HG03064 (cell line): ENCODE results near the gene EGFL7.

ENCODE experiments used
- ATAC-seq: cut with Tn5 transposase; IDR thresholded peaks from one replicate; pipeline ENCODE4 v1.9.1; 2021; ENCODE audit warnings: low read depth; ENCODE audit not compliant: unreplicated experiment

Gene EGFL7

DNA sequence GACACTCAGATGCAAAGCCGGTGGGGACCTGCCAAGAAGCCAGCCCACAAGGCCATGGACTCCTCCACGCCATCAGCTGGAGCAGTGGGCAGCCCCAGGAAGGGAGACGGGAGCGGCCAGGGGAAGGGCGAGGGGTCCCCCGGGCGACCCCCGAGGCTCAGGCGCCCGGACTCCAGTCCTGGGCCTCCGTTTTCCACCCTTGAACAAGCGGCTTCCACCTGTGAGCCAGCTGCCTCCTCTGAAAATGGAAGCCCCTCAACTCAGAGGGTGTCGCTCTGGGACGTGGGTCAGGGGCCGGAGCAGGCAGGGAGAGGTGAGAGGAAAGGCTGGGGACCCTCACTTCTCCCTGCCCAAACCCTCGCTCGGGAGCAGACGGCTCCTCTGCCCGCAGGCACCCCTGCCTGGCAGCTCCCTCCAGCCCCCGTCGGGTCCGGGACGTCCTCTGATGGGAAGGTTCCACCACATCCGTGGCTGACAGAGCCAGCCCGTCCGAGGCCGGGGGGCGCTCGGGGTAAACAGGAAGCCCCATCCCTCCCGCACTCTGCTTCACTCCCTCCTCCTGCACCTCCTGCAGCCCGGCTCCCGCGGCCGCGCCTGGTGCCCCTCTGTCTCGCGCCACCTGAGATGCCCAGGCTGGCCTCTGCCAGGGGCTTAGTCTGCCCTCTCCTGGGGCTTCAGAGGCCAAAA, 3.7 kb upstream of the EGFL7 start:
- no peak for ATAC-seq

DNA sequence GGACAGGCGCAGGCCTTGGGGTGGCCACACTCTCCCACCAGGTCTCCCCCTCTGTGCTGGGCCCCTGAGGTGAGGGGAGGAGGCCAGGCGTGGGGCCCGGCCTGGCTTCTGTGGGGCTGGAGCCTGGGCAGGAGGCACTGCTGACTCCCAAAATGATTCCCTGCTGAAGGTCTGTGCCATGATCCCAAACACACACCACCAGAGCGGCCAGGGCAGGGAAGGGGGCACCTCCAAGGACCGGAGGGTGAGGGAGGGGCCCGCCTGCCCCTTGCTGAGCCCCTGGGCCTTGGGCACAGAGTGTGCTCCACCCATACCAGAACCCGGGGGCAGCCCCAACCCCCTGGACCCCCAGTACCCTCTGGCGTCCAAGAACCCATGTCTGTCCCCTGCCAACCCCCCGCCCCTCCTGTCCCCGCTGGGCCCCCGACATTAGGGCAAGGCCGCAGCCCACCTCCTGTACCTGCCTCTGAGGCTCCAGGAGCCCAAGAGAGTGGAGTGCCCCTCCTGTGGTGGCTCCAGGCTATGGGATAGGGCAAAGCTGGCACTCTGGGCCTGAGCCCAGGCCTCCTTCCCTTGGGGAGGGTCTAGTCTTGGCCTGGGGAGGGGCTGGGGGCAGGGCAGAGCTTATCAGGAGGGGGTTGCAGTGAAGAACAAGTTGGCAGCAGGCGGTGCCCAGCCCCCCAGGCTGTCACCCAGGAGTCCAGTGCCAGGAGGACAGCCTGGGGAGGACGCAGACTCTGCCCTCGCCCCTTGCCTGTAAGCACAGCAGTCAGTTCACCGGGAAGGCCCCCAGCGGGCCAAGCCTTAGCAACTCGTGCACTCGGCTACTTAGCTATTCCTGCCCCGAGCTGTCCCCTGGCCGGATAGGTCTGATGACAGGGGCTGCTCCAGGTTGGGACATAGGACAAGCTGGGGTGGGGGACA, 2.6 kb upstream of the EGFL7 start:
- no peak for ATAC-seq

DNA sequence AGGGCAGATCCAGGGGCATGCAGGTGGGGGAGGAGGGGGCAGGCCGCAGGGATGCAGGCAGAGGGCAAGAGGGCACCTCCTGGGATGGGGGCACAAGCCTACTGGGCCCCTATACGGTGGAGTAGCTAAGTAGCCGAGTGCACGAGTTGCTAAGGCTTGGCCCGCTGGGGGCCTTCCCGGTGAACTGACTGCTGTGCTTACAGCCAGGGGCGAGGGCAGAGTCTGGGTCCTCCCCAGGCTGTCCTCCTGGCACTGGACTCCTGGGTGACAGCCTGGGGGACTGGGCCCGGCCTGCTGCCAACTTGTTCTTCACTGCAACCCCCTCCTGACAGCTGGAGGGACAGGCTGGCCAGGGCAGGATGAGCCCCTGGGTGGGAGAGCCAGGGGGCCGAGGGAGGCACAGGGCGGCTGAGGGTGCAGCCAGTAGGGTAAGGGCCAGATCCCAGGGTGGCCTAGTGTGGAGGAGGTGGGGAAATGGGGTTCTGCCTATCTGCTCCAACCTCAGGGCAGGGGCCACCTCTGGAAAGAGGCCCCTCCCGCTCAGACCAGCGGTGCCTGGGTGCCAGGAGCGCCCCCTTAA, 1.7 kb upstream of the EGFL7 start:
- no peak for ATAC-seq

DNA sequence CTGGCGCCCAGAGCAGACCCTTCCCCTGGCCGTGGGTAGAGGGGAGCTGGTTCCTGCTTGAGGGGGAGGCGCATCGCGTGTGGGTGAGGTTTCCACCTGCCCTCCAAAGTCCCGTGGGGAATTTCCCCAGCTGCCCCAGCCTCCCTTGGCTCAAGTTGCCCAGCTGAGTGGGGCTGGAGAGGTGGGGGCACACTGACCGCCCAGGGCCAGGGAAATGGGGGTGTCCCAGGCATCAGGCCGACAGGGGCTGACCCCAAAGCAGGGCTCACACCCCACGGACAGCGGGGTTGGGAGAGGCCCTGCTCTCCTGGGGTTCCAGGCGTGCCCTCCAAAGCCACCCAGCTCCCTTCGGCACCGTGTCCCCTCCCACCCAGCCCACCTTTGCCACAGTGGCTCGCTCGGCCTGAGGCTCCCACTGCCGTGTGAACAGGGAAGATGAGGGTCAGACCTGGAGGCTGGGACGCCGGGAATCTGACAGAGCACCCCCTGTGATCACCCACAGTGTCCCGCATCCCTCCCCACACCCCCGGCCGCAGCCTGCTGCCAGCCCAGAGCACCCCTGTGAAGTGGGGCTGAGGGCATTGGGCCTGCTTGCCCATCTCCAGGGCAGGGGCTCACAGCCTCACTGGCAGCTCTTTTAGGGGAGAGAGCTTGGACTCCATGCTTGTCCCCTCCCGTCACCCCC, 933 bp upstream of the EGFL7 start:
- no peak for ATAC-seq

DNA sequence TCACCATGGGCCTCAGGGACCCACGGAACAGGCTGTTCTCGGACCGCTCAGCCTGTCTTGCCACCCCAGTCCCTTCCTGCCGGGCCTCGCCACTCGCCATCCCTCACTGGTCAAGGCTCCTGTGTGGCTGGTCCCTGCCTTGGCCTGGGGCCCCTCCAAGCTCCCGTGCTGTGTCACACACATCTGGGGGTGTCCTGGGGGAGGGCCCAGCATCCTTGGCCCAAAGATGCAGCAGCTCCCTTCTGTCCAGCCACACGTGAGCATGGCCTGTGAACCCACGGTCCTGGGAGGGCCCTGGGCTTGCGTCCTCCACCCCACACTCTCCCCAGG, 425 bp upstream of the EGFL7 start:
- ATAC-seq, result no peak

DNA sequence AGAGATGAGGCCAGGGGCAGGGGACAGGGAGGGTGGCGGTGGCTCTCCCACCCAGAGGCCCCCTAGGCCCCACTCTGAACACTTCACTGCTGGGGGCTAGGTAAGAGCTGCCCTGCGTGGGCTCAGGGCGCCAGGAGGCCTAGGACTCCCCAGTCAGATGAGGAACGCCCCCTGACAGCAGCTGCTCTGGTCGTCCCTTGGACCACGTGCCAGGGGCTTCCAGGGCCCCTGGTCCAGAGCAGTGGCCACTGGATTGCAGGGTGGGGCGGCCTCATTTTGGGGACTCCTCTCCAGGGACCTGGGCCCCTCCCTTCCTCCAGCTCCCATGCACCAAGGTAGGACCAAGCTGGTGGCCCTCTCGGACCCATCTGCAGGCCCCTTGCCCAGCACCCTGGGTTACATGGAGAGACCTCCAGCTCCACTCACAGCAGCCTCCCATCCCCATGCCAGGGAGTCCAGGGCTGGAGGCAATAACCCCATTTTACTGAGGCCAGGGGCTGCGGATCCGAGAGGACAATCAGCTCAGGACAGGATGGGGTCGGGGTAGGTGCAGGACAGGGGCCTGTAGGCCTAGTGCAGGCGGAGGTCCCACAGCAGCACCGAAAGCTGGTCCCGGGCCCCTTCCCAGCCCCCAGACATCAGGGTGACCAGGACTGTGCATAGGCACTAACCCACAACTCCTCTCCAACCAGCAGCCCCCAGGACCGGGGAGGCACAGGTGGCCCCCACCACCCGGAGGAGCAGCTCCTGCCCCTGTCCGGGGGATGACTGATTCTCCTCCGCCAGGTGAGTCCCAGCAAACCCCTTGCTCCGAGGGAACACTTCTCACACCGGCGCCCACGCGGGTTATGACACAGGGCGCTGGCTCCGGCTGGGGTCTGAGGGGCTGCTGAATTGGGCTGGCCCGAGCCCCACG, 1.5 kb downstream of the EGFL7 start:
- no peak for ATAC-seq

DNA sequence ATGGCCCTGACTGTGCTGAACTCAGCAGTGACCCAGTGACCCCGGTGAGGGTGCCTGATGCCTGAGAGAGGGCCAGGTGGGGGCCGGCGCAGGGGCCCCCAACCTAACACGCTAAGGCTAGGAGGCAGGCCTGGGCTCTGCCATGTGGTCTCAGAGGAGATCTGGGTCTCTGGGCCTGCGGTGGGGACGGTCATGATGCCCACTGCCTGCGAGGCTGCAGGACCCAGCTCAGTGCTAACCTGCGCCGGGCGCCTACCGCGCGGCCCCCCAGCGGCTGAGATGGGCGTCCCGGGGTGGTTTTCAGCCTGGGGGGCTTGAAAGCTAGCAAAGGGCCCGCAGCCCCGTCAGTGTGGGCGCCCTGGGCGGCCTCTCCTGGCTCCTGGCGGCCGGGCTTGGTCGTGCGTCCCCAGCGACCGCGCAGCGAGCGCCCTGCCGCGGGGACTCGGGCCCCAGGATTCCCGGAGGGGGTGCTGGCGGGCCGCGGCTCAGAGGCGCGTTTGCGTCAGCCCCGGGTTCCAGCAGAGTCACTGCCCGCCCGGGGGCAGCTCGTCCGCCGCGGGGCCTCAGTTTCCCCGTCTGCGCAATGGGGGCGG, 2.5 kb downstream of the EGFL7 start:
- ATAC-seq, result no peak

DNA sequence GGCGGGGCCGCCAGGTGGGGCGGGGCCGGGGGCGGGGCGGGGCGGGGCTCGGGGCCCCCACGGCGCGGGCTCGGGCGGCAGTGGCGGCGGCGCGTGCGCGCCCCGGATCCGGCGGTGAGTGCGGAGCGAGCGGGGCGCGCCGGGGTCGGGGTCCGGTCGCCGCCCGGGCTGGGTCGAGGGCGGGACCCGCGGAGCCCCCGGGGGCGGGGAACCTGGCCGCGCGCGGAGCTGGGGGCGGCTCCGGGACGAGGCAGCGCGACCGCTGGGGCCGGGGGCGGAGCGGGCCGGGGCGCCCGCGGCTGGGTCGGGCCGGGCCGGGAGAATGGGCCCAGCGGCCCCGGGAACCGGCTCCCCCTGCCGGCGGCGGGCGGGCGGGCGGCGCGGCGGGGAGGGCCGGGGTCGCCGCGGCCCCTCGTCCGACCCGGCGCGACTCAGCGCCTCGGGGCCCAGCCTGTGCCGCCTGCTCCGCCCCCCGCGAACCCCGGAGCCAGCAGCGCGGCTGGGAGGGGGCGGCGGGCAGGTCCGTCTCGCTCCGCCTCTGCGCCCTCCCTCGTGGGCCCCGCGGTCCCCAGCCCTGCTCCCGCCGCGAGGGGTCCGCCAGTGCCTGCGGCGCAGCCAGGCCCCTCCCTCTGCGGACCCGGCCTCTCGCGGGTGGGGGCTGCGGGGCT, 3.1 kb downstream of the EGFL7 start:
- no peak for ATAC-seq

DNA sequence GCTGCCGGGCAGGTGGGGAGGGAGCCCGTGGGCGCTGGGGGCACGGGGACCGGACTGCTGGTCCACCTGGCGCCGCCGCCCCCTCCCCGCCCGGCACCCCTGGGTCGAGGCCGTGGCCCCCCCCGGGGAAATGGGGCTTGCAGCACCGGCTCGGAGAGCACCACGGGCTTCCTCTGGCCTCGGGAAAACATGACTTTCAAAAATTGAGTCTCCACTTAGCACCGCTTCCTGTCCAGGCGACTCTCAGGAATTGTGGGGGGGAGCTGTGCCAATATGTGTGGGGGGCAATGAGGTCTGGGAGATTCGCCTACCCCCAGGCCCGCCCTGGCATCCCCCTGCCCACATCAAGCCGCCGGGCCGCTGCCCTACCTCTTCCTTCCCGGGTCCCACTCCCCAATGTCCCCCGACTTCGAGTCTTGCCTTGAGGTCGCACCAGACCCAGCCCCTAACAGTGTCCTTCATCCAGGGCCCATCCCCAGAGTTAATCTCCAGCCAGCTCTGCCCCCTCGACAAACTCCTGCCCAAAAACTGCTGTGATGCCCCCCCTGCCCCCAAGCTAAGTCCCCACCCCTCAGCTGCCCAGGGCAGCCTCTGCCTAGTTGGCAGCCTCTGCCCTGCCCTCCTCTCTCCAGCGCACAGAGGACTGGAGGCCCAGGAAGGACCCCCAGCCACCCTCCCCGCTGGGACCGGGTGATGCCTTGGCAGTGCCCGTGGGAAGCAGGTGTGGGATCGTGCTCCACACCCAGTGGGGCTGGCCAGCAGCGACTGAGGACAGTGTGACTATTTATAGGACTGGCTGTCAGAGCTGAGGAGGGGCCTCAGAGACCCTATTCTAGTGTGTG, 3.9 kb downstream of the EGFL7 start:
- no peak for ATAC-seq

DNA sequence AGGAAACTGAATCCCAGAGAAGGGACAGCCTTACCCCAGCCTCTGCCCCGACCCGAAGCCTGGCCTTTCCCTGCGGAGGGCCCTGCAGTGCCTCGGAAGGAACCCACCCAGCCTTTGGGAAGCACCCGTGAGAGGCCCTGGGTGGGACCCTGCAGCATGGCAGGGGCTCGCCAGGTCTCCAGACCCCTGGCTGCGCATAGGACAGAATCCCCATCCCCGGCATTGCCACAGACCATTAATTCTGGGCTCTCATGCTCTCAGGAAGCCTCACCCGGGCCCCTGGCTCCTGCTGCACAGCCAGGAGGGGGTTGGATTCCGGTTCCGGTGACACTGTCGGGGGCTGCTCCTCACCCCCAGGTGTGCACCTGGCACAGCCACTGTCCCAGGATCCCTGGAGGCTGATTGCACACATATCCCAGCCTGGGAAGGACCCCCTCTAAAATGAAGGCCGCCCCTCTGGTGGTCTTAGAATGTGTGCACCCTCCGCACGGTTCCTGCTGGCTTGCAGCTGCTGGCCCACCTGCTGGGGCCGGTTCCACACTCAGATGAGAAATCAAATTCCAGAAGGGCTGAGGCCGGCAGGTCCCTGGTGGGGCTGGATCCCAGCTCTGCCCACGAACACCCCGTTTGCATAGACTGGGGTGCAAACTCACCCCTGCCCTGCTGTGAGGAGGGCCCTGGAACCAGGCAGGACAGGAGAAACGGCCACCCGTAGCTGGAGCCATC, 4.7 kb downstream of the EGFL7 start:
- ATAC-seq, result no peak

DNA sequence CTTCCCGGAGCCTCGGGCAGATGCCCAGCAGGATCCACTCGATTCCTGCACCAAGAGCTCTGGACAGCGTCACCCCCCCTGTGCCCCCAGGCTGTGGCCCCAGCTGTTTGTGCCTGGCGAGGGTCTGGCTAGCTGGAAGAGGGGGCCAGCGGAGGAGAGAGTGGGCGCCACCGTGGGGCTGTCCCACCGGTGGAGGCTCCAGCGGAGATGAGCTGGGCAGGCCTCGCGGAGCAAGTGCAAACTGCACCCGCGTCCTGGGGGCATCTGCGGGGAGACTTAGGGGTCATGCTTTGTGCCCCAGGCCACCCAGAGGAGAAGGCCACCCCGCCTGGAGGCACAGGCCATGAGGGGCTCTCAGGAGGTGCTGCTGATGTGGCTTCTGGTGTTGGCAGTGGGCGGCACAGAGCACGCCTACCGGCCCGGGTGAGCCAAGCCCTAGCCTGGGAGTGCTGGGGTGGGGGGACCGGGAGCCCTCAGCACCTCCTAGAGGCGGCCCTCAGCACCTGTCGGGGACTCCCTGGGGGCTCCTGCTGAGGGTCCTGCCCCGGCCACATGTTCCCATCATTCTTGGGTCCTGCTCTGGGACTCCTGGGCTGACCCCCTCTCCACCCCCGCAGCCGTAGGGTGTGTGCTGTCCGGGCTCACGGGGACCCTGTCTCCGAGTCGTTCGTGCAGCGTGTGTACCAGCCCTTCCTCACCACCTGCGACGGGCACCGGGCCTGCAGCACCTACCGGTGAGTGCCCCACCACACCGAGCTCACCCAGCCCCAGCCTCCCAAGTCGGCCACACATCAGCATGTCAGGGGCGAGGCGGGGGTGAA, 5.4 kb downstream of the EGFL7 start:
- no peak for ATAC-seq

DNA sequence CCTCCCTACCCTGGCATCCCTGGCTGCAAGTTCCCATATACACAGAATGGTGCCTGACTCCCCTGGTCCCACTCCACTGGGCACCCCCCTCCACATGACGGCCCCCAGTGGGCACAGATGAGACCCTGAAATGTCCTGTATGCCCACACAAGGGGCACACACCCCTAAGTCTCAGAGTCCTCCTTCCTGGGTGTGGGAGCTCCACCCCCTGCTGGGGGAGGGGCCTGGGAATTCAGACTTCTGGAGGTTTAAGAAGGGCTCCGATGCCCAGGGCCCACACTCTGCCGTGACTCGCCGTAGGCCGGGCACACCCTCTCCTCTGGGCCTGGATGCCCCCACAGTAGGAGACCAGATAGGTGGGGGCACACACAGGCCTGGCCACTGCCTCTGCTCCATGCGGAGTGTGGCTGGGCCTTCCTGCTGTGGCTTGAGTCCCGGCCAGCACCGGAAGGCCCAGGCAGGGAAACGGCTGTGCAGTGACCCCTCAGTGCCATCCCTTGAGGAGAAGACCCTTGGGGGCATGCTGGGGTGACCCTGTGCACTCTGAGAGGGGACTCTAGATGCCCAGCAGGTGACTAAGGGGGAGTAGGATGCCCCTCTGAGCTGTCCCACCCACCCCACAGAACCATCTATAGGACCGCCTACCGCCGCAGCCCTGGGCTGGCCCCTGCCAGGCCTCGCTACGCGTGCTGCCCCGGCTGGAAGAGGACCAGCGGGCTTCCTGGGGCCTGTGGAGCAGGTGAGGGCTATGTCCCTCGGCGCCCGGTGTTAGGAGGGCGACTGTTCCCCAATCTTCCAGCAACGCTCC, 6.5 kb downstream of the EGFL7 start:
- ATAC-seq, result no peak

DNA sequence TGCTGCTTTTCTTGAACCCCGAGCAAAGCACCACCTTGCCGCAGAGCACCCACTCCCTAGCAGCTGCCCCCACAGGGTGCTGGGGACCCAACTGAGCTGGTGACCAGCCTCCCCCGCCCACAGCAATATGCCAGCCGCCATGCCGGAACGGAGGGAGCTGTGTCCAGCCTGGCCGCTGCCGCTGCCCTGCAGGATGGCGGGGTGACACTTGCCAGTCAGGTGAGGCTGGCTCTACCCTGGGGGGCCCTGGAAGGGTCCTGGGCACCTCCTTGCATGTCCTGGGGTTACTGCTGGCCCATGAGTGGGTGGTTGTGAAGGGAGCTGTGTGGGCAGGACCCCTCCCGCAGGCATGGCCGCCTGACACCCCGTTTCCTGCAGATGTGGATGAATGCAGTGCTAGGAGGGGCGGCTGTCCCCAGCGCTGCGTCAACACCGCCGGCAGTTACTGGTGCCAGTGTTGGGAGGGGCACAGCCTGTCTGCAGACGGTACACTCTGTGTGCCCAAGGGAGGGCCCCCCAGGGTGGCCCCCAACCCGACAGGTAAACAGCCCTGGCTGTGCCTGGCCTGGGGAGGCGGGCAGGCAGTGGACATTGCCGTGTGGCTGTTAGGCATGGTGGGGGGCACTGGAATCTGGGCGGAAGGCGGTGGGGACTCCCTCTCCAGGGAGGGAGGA, 7.2 kb downstream of the EGFL7 start:
- ATAC-seq, result no peak

DNA sequence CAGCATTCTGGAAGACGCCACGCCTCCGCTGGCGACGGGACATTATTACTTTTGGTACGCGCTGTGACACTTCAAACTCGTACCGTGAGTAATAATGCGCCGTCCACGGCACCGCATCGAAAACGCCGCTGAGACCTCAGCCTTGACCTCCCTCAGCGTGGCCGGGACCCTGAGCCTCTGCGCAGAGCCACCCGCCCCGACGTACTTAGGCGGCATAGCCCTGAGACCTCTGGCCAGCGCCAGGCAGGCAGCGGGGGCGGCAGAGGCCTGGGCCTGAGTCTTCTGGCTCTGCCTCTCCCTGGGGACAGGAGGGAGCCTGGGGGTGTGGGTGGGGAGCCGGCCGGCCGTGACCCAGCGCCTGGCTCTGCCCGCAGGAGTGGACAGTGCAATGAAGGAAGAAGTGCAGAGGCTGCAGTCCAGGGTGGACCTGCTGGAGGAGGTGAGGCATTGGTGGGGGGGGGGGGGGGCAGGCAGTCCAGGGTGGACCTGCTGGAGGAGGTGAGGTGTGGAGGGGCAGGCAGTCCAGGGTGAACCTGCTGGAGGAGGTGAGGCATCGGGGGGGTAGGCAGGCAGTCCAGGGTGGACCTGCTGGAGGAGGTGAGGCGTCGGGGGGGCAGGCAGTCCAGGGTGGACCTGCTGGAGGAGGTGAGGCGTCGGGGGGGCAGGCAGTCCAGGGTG, 8.0 kb downstream of the EGFL7 start:
- no peak for ATAC-seq

DNA sequence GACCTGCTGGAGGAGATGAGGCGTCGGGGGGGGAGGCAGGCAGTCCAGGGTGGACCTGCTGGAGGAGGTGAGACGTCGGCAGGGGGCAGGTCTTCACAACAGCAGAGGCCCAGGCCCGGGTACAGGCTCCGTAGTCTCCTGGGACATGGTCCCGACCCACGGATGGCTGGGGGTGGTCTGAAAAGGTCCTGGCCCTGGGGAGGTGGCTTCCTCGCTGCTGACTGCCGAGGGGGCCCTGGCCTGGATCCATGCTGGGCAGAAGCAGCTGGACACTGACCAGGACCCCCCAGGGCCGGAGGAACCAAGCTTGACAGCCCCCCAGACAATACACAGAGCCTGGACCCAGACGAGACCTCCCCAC, 8.5 kb downstream of the EGFL7 start:
- ATAC-seq, result no peak
